Measurements from ENCODE around the gene WDR7. TPM values are rescaled to one million over a fixed set of nuclear protein-coding genes. Genes with fewer than 3 reads are reported as not detected.

WDR7 gene
- total and polyA plus RNA-seq, 2 of the 4 experiments (the other 2 are of a cell fraction) = 3.7 to 23.3 TPM

- no peaks in the 10 kb centered on the region; the same call in 1 of the 2 replicates for H3K9me1 ChIP-seq (ENCODE audit: insufficient read depth, low read length)
- no peak overlapping the region for H3K23ac ChIP-seq (ENCODE audit: low read depth, low read length)
- no TSS peak for BruUV-seq (replicated peaks)
- no peak overlapping the region for H2BK5ac ChIP-seq (ENCODE audit: low read depth, low read length, poor library complexity, severe bottlenecking)
- no peak overlapping the region for H3K14ac ChIP-seq (replicated peaks; ENCODE audit: low read depth, low read length)
- peaks cover 2 to 38% of the 10 kb centered on the region in 2 experiments; a peak in 3 of 4 replicates for H3K79me1 ChIP-seq (ENCODE audit: low read depth in 1 of 2, low read length in 2 of 2)
- intact Hi-C loops (cut with micrococcal nuclease) = no loop called here
- DNase-seq (peak; percentile 10), ATAC-seq (ENCODE audit: low read depth) (no peak)
- no peak overlapping the region for H2AK5ac ChIP-seq (ENCODE audit: low read depth, low read length)
- H4K91ac ChIP-seq (ENCODE audit: insufficient read depth, low read depth, low read length) = no peak overlapping the region
- H3K9me3 ChIP-seq (ENCODE audit: control insufficient read depth, insufficient read depth, low read length) = no peaks in the 10 kb centered on the region
- H2BK20ac ChIP-seq (ENCODE audit: low read depth, low read length) = no peak overlapping the region
- peaks cover 5% of the 10 kb centered on the region for H3K36me3 ChIP-seq (ENCODE audit: control insufficient read depth, insufficient read depth, low read length)
- H4K5ac ChIP-seq (ENCODE audit: low read depth, low read length) = no peak overlapping the region
- in situ Hi-C loops (cut with MboI; ENCODE audit: low sequenced_read_pairs) = no loop called here
- POLR2A ChIA-PET (ENCODE audit: unreplicated experiment) = no interaction called here
- peaks cover 69% of the 10 kb centered on the region for H4K20me1 ChIP-seq (ENCODE audit: insufficient read depth, low read length)
- no peak overlapping the region for H2AFZ ChIP-seq (replicated peaks; ENCODE audit: low read length, poor library complexity)
- H3K4ac ChIP-seq (ENCODE audit: low read depth, low read length) = no peak overlapping the region
- no peak overlapping the region for H3K4me3 ChIP-seq (ENCODE audit: insufficient read depth, low read depth, low read length)
- H3K4me2 ChIP-seq (ENCODE audit: low read depth, low read length) = no peak overlapping the region
- H3K18ac ChIP-seq (ENCODE audit: low read depth, low read length) = no peak overlapping the region
- H3K27me3 ChIP-seq (ENCODE audit: control insufficient read depth, insufficient read depth, low read length) = no peaks in the 10 kb centered on the region
- H3K4me1 ChIP-seq (ENCODE audit: control insufficient read depth, insufficient read depth, low read length) = 0 out of 2 replicates have a peak, but pooled peaks cover 2% of the 10 kb centered on the region
- no peak overlapping the region for H3K56ac ChIP-seq (ENCODE audit: extremely low read depth, insufficient read depth, low read length)
- no peak overlapping the region for H4K8ac ChIP-seq (ENCODE audit: low read depth in 2 of 2, low read length in 2 of 2)
- WGBS, 2 experiments (ENCODE audit: extremely low coverage in 2 of 2, insufficient read length in 1 of 2) = no CpG with 5 or more reads among the region's 2 CpGs
- H2BK15ac ChIP-seq (ENCODE audit: low read depth, low read length) = no peak overlapping the region
- no peak overlapping the region for H2AK9ac ChIP-seq (replicated peaks; ENCODE audit: low read depth, low read length, poor library complexity)
- TF ChIP-seq MAFK (IDR thresholded peaks at IDR 0.05; ENCODE audit: low read depth, low read length) (peak; percentile 81), CHD1 (IDR thresholded peaks at IDR 0.05; ENCODE audit: low read depth, low read length) (no peak), MAZ (IDR thresholded peaks at IDR 0.05; ENCODE audit: borderline replicate concordance, low read depth, low read length) (no peak), RAD21 (IDR thresholded peaks at IDR 0.05; ENCODE audit: low read length) (no peak)
- no peak overlapping the region for H3K9ac ChIP-seq (ENCODE audit: low read depth, low read length)
- H2BK120ac ChIP-seq (ENCODE audit: low read depth, low read length) = no peak overlapping the region
- no peak overlapping the region for H3K27ac ChIP-seq (ENCODE audit: insufficient read depth, low read length)
- dilution Hi-C loops (cut with HindIII; ENCODE audit: low sequenced_read_pairs, unreplicated experiment) = no loop called here
- CTCF ChIA-PET = no interaction called here
Observed at GRCh38 chr18:56627991-56628390, 23.2 kb upstream of the WDR7 start.
